HG03196 (cell line): ENCODE results near the gene CDX1.

Experiments
- ATAC-seq: cut with Tn5 transposase; IDR thresholded peaks from one replicate; pipeline ENCODE4 v1.9.1; 2021; ENCODE audit not compliant: unreplicated experiment

Gene CDX1

GRCh38 chr5:150146235-150146634 is 20.3 kb upstream of the CDX1 start:
- no peak for ATAC-seq

- no peak for ATAC-seq
Observed at GRCh38 chr5:150146862-150147601, 19.5 kb upstream of the CDX1 start.

- ATAC-seq, result no peak
Observed at GRCh38 chr5:150147670-150148069, 18.9 kb upstream of the CDX1 start.

GRCh38 chr5:150148117-150148927 is 18.3 kb upstream of the CDX1 start:
- no peak for ATAC-seq

- no peak for ATAC-seq
Observed at GRCh38 chr5:150149618-150150017, 17.0 kb upstream of the CDX1 start.

- no peak for ATAC-seq
Observed at GRCh38 chr5:150152636-150153462, 13.7 kb upstream of the CDX1 start.

- ATAC-seq, result no peak
Observed at GRCh38 chr5:150153483-150153882, 13.1 kb upstream of the CDX1 start.

GRCh38 chr5:150153957-150154617 is 12.5 kb upstream of the CDX1 start:
- ATAC-seq, result no peak

- no peak for ATAC-seq
Observed at GRCh38 chr5:150154618-150155128, 11.9 kb upstream of the CDX1 start.

GRCh38 chr5:150155258-150156026 is 11.1 kb upstream of the CDX1 start, which contains the start of gene PDGFRB:
PDGFRB (minus strand) TSS chr5:150155845; CDS start chr5:150137047, 18,798 bp downstream.
- no peak for ATAC-seq

- ATAC-seq, result no peak
Observed at GRCh38 chr5:150156027-150156368, 10.6 kb upstream of the CDX1 start.

GRCh38 chr5:150156540-150156939 is 10.0 kb upstream of the CDX1 start:
- ATAC-seq, result no peak

GRCh38 chr5:150157168-150157567 is 9.4 kb upstream of the CDX1 start:
- ATAC-seq, result no peak

- no peak for ATAC-seq
Observed at GRCh38 chr5:150158170-150158949, 8.2 kb upstream of the CDX1 start.

GRCh38 chr5:150159031-150159430 is 7.5 kb upstream of the CDX1 start:
- ATAC-seq, result no peak

GRCh38 chr5:150159741-150160179 is 6.8 kb upstream of the CDX1 start:
- no peak for ATAC-seq

- ATAC-seq, result no peak
Observed at GRCh38 chr5:150160448-150161081, 6.0 kb upstream of the CDX1 start.

GRCh38 chr5:150161242-150162141 is 5.1 kb upstream of the CDX1 start:
- peak; percentile 64 for ATAC-seq
